Measurements from ENCODE around the gene ZSCAN16. TPM values are rescaled to one million over a fixed set of nuclear protein-coding genes. Genes with fewer than 3 reads are reported as not detected.
"Not testable (repeated sequence)": the region's sequence is repeated elsewhere in the genome, so short reads cannot be mapped to it uniquely, and the experiment has no call there.

The ZSCAN16 gene
- total and polyA plus RNA-seq, 2 experiments from 2014 or later: 4.7 to 12.9 TPM

- not testable (repeated sequence) for H3K4me3 Mint-ChIP-seq; H3K4me3 ChIP-seq; H4K20me1 ChIP-seq (replicated peaks; ENCODE audit: insufficient read depth); H3K4me1 Mint-ChIP-seq; H3K4me1 ChIP-seq (ENCODE audit: insufficient read depth); H3K27ac ChIP-seq (ENCODE audit: low read depth); H3K9me2 ChIP-seq (ENCODE audit: insufficient read depth); DNase-seq (ENCODE audit: low spot score); H3K4me2 ChIP-seq; H3K36me3 ChIP-seq (ENCODE audit: insufficient read depth); H3K27me3 Mint-ChIP-seq (ENCODE audit: insufficient read depth, low read depth, poor library complexity); H2AFZ ChIP-seq; H3K27me3 ChIP-seq (ENCODE audit: insufficient read depth); H3K9me3 Mint-ChIP-seq; H3K27ac Mint-ChIP-seq; H3K36me3 Mint-ChIP-seq (ENCODE audit: low read depth); H3F3A ChIP-seq (replicated peaks; ENCODE audit: low read depth); ATAC-seq
- H3K79me2 ChIP-seq (replicated peaks; ENCODE audit: insufficient read depth): peaks cover 12% of the 10 kb centered on the region
Observed at GRCh38 chr6:28122283-28122682, 2.1 kb upstream of the ZSCAN16 start.

GRCh38 chr6:28124971-28125353 is 553 bp downstream of the ZSCAN16 start:
- Histone ChIP-seq H3K9me2 (ENCODE audit: insufficient read depth) (no peaks in the 10 kb centered on the region), H3K4me2 (peak overlapping the region; percentile 75), H3F3A (replicated peaks; ENCODE audit: low read depth) (no peaks in the 10 kb centered on the region), H3K27me3 (ENCODE audit: insufficient read depth) (no peaks in the 10 kb centered on the region), H2AFZ (peak overlapping the region; percentile 93), H3K79me2 (replicated peaks; ENCODE audit: insufficient read depth) (peaks cover 19% of the 10 kb centered on the region), H4K20me1 (replicated peaks; ENCODE audit: insufficient read depth) (peaks cover 3% of the 10 kb centered on the region; the same call in 1 of the 2 replicates), H3K36me3 (ENCODE audit: insufficient read depth) (peaks cover 16% of the 10 kb centered on the region; the same call in 1 of the 2 replicates), H3K4me3 (peak overlapping the region; percentile 75), H3K4me1 (ENCODE audit: insufficient read depth) (peaks cover 9% of the 10 kb centered on the region; the same call in 1 of the 2 replicates), H3K27ac (ENCODE audit: low read depth) (no peak overlapping the region)
- DNase-seq (ENCODE audit: low spot score) (no peak), ATAC-seq (no peak)
- H3K27me3 Mint-ChIP-seq (ENCODE audit: insufficient read depth, low read depth, poor library complexity): no peaks in the 10 kb centered on the region
- H3K4me1 Mint-ChIP-seq: peaks cover 7% of the 10 kb centered on the region; the same call in 2 of the 3 replicates
- no peaks in the 10 kb centered on the region for H3K9me3 Mint-ChIP-seq
- H3K36me3 Mint-ChIP-seq (ENCODE audit: low read depth): peaks cover 24% of the 10 kb centered on the region
- peak overlapping the region; percentile 92 for H3K27ac Mint-ChIP-seq
- peak overlapping the region; percentile 98 for H3K4me3 Mint-ChIP-seq
- TF ChIP-seq CTCF (conservative IDR thresholded peaks at IDR 0.05; ENCODE audit: low read depth in 2 of 2) (no peak), NANOG (IDR thresholded peaks at IDR 0.05; ENCODE audit: borderline replicate concordance) (no peak), JUNB (IDR thresholded peaks at IDR 0.05; ENCODE audit: unreplicated experiment) (no peak), STAT1 (IDR thresholded peaks at IDR 0.05; ENCODE audit: unreplicated experiment) (no peak), EZH2 (IDR thresholded peaks at IDR 0.05; ENCODE audit: low read depth, unreplicated experiment) (no peak), REST (IDR thresholded peaks at IDR 0.05; ENCODE audit: unreplicated experiment) (no peak), CREB1 (CRISPR knock-in tag; IDR thresholded peaks at IDR 0.05; ENCODE audit: low read depth) (no peak), ZNF462 (CRISPR knock-in tag; IDR thresholded peaks at IDR 0.05) (no peak), ZNF331 (CRISPR knock-in tag; IDR thresholded peaks at IDR 0.05; ENCODE audit: low read depth) (no peak), EZH2phosphoT487 (IDR thresholded peaks at IDR 0.05; ENCODE audit: unreplicated experiment) (no peak), ZNF114 (CRISPR knock-in tag; IDR thresholded peaks at IDR 0.05) (no peak)
